Measurements from ENCODE around the gene CACNA1E.
"Not testable (repeated sequence)": the region's sequence is repeated elsewhere in the genome, so short reads cannot be mapped to it uniquely, and the experiment has no call there.

CACNA1E gene

DNA sequence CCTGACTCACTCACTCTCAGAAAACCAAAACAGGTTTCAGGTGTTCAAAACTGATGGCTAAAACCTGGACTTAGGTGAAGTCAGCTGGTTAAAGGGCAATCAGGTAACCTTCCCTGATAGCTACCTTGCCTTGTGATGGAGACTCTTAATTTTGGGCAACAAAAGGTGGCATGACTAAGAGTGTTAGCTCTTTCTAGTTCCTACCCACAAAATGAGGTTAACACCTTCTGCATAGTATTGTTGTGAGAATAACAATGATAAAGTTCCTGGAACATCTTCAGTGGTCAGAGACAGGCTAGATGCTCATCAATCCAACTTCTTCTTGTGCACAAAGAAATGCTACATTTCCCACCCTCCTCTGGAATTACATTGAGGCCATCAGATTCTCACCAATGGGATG is 363.4 kb downstream of the CACNA1E start:
- DNase-seq (ENCODE audit: low read depth in 2 of 2), result no peak
- TF ChIP-seq, protein P1, sequence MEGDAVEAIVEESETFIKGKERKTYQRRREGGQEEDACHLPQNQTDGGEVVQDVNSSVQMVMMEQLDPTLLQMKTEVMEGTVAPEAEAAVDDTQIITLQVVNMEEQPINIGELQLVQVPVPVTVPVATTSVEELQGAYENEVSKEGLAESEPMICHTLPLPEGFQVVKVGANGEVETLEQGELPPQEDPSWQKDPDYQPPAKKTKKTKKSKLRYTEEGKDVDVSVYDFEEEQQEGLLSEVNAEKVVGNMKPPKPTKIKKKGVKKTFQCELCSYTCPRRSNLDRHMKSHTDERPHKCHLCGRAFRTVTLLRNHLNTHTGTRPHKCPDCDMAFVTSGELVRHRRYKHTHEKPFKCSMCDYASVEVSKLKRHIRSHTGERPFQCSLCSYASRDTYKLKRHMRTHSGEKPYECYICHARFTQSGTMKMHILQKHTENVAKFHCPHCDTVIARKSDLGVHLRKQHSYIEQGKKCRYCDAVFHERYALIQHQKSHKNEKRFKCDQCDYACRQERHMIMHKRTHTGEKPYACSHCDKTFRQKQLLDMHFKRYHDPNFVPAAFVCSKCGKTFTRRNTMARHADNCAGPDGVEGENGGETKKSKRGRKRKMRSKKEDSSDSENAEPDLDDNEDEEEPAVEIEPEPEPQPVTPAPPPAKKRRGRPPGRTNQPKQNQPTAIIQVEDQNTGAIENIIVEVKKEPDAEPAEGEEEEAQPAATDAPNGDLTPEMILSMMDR (IDR thresholded peaks at IDR 0.05; ENCODE audit: low read depth, low read length), result no peak
- H3K4me3 ChIP-seq (replicated peaks in 1 of 2; ENCODE audit: low read depth in 2 of 2, low read length in 2 of 2), result no peak overlapping the region

DNA sequence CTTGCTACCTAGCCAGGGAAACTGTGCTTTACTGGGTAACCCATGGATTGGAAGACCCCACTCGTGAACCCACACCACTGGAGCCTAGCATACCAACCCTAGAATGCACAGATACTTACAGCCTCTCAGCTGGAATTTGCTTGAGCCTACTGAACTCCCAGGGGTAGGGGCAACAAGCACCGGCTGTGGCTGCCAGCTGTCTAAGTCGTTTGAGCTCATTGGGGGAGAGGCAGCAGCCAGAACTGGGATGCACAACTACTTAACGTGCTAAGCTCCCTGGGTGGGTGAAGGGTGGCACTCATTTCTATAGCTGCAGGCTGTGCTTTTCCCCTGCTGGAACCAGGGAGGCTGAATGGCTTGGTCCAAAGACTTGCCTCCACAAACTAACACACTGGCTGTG is 365.8 kb downstream of the CACNA1E start:
- TF ChIP-seq, protein P1 (IDR thresholded peaks at IDR 0.05; ENCODE audit: low read depth, low read length), result no peak
- DNase-seq (ENCODE audit: low read depth in 2 of 2), result no peak

DNA sequence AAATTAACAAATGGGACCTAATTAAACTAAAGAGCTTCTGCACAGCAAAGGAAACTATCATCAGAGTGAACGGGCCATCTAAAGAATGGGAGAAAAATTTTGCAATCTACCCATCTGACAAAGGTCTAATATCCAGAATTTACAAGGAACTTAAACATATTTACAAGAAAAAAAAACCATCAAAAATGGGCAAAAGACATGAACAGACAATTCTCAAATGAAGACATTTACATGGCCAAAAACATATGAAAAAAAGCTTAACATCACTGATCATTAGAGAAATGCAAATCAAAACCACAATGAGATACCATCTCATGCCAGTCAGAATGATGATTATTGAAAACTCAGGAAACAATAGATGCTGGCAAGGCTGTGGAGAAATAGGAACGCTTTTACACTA is 370.9 kb downstream of the CACNA1E start:
- DNase-seq (ENCODE audit: low read depth in 2 of 2); H3K4me3 ChIP-seq (replicated peaks in 1 of 2; ENCODE audit: low read depth in 2 of 2, low read length in 2 of 2): not testable (repeated sequence)

More for the DNA sequence above, 365.8 kb downstream of the CACNA1E start:
- H3K4me3 ChIP-seq (replicated peaks in 1 of 2; ENCODE audit: low read depth in 2 of 2, low read length in 2 of 2), result no peak overlapping the region

DNA sequence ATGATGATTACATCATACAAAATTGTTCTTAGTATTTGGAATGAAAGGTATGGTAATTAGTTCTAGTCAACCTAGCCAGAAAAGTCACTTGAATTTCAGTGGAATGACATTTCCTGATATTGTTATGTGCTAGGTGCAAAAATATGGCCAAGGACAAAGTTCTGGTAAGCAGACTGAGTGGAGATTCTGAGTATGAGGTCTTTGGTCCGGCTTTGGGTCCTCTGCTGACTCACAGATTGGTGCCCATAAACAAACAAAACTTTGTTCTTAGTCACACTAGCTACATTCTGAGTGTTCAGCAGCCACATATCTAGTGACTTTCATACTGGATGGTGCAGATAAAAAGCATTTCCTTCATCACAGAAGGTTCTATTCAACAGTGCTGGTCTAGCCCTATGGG is 372.1 kb downstream of the CACNA1E start:
- TF ChIP-seq, protein P1 (IDR thresholded peaks at IDR 0.05; ENCODE audit: low read depth, low read length), result no peak
- no peak overlapping the region for H3K4me3 ChIP-seq (replicated peaks in 1 of 2; ENCODE audit: low read depth in 2 of 2, low read length in 2 of 2)
- no peak for DNase-seq (ENCODE audit: low read depth in 2 of 2)

Measured in cardiac fibroblast (primary cell).